HG03045 (cell line): ENCODE measurements around the gene STK39.

Experiments
- ATAC-seq: cut with Tn5 transposase; IDR thresholded peaks from one replicate; pipeline ENCODE4 v1.9.1; 2021; ENCODE audit warnings: mild to moderate bottlenecking, moderate library complexity; ENCODE audit not compliant: unreplicated experiment

The STK39 gene

GRCh38 chr2:168244318-168244717 lies 3.1 kb downstream of the STK39 start:
- ATAC-seq, result no peak

GRCh38 chr2:168243061-168243460 lies 4.3 kb downstream of the STK39 start:
- no peak for ATAC-seq

DNA sequence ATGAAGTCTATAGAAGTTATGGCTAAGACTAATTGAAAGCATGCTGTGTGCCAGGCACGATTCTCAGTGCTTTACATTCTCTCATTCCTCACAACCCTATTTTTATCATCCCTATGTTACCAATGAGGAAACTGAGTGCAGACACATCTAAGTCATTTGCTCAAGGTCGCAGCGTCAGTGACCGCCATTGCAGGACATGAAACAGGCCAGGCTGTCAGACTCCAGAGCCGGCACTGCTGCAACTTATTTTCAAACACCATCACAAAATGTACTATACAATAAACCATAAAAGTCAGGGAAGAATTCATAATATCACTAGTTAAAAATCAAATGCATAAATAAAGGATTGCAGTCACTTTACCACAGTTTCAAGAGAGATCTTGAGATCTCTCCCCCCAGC lies 5.6 kb downstream of the STK39 start:
- no peak for ATAC-seq

DNA sequence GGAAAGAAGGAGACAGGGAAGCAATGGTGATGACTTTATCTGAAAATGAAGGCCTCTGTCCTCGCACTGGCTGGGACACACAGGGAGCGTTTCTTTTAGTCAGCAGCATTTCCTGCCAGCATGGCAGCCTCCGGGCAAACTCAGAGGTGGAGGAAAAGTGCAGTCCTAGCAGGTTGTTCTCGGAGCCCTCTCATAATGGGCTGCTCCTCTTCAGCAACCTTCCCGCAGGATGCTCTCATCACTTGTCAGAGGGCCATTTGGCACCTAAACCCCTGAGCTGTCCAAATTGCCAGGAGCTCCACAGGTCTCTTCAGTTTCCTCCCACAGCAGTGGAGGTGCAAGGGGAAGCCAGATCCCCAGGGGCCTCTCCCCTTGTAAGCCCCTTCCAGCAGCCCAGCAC lies 6.2 kb downstream of the STK39 start:
- ATAC-seq, result no peak

GRCh38 chr2:168239281-168239680 lies 8.1 kb downstream of the STK39 start:
- no peak for ATAC-seq

GRCh38 chr2:168237741-168238140 lies 9.7 kb downstream of the STK39 start:
- ATAC-seq, result no peak

DNA sequence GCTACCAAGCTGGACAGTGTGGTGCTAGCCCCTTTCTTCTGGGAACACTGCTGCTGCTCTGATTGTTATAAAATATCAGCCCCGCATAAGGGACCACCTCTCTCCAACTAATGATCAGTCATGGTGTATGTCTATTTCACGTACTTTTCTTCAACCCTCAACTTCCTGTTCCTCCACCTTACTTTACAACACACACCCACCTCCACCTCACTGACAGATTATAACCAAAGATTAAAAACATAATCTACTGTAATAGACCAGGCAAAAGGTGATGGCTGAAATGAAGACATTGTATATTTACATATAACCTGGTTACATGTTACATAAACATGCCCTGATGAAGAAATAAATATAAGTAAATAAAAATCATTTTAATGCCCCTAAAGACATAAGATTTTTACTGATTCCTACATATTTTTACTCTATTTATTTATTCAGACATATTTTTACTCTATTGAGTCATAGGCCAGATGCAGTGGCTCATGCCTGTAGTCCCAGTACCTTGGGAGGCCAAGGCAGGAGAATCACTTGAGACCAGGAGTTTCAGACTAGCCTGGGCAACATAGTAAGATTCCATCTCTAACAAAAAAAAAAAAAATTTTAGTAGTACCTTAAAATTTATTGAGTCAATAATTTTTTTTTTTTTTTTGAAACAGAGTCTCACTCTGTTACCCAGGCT lies 12.8 kb downstream of the STK39 start:
- no peak for ATAC-seq

GRCh38 chr2:168233726-168234406 lies 13.5 kb downstream of the STK39 start:
- no peak for ATAC-seq

GRCh38 chr2:168233166-168233565 lies 14.2 kb downstream of the STK39 start:
- no peak for ATAC-seq

- no peak for ATAC-seq
These were observed 15.7 kb downstream of the STK39 start for GRCh38 chr2:168231609-168232241.

DNA sequence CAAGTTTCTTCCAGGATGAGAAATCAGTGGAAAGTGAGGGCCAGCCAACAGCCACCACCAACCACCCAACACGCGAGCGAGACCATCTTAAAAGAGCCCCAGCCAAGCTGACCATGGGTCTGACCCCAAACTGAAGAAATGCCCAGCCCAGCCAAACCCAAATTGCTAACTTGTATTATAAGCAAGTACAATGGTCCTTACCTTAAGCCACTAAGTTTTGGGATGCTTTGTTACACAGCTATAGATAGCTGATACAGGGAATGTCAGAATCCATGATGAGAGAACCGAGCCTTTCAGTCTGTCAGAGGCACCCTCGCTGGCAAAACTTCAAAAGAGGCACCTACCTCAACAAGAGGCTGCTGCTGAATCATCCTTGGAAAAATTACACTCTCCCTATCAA lies 17.0 kb downstream of the STK39 start:
- ATAC-seq, result no peak

GRCh38 chr2:168224346-168224745 lies 23.0 kb downstream of the STK39 start:
- no peak for ATAC-seq

GRCh38 chr2:168222088-168222487 lies 25.3 kb downstream of the STK39 start:
- ATAC-seq, result no peak

- no peak for ATAC-seq
These were observed 26.2 kb downstream of the STK39 start for GRCh38 chr2:168220965-168221819.

DNA sequence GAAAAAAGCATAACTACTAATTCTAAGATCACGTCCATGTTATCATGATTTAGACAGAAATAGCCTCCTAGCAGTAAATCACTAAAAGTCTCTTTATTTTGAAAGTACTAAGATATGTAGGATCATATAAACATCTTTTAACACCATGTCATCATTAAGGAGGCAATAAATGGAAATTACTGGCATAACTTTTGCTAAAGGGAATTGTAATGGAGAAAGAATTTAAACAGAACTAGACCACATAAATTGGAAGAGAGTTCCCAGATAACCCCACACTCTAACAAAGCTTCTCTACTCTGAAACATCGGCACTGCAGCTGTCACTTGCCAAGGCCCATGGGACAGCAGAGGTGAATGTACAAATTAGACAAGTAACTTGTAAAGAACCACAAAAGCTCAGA lies 29.5 kb downstream of the STK39 start:
- ATAC-seq, result no peak

DNA sequence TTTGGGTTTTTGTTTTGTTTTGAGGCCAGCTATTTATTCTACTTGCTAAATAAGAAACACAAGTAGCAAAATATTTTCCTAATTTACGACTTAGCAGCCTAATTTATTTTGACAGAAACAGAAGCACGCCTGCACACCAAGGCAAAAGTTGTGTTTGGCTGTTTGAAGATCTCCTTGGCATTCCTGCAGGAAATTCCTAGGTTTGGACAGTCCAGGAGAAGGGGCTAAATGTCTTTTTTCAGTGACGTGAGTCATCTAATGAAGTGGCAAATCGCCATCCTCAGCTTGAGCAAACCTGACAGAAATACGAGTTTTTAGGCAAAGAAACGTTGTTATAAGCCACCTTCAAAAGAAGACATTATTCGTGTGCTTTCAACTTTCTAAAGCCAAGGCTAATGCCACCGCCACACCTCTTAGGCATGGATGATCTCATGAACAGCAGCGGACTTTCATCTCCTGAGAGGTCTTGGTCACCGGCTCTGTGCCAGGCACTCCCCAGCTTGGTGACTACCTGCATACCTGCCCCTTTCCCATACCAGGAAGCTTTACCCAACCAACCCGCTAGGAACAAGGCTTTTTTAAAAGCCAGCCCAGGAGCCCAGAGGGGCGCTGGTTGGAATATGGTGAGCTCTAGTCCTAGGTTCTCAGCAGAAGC lies 30.9 kb downstream of the STK39 start:
- no peak for ATAC-seq

DNA sequence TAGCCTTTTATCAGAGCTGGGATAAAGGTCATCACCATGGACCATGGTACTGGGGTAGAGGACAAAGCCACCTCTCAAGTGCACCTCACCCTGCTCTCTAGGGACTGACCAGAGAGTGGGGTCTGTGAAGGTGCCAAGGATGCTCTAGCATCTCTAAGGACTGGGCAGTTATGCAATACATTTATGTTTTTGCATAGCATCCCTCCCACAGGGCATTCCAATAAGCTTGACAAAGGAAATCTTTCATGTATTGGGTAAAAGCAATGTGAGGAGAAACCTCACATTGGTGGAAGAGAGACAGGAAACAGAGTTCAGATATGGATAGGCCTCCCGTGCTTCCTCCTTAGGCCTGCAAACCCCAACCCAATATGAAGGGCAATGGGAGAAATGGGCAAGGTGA lies 31.6 kb downstream of the STK39 start:
- no peak for ATAC-seq

- no peak for ATAC-seq
These were observed 34.5 kb downstream of the STK39 start for GRCh38 chr2:168212866-168213265.

GRCh38 chr2:168212167-168212566 lies 35.2 kb downstream of the STK39 start:
- ATAC-seq, result no peak

DNA sequence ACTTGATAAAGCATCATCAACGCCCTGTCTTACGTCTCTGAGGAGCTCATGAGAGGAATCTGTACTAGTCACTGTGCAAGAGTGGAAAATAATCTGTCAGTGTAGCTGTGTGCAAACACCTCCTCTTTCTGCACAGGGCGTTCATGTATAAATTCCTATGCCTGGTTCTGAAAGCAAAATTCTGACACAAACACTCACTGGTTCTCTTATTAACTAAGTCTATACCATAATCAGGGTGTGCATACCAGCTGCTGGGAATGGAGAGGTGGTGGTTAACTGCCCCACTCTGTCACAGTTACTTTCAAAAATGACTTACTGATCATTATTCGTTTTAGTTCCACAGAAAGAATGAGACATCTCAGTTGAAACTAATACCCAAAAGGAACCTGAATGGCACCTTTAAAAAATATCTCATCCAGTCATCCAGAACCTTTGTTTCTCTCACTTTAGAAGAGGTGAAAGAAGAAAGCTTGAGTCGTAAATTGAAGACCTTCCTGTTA lies 35.7 kb downstream of the STK39 start:
- no peak for ATAC-seq
